Activated CD4-positive, CD25-positive, alpha-beta regulatory T cell treated with anti-CD3 and anti-CD28 coated beads, Interleukin-2, amount 50 U/mL, for 16 hours (primary cell): ENCODE measurements around the gene DNAH14.
"Not testable (repeated sequence)": the region's sequence is repeated elsewhere in the genome, so short reads cannot be mapped to it uniquely, and the experiment has no call there.

Experiments used
- DNase-seq: peaks from one replicate; pipeline ENCODE4 v3.0.0-alpha.2; 2020; ENCODE audit warnings: low read depth, low spot score

DNAH14 gene

GRCh38 chr1:224929335-224930237 is at the start of gene DNAH14:
DNAH14 (plus strand) TSS chr1:224929675; CDS start chr1:224952703, 23,028 bp downstream.
- DNase-seq, result no peak

DNA sequence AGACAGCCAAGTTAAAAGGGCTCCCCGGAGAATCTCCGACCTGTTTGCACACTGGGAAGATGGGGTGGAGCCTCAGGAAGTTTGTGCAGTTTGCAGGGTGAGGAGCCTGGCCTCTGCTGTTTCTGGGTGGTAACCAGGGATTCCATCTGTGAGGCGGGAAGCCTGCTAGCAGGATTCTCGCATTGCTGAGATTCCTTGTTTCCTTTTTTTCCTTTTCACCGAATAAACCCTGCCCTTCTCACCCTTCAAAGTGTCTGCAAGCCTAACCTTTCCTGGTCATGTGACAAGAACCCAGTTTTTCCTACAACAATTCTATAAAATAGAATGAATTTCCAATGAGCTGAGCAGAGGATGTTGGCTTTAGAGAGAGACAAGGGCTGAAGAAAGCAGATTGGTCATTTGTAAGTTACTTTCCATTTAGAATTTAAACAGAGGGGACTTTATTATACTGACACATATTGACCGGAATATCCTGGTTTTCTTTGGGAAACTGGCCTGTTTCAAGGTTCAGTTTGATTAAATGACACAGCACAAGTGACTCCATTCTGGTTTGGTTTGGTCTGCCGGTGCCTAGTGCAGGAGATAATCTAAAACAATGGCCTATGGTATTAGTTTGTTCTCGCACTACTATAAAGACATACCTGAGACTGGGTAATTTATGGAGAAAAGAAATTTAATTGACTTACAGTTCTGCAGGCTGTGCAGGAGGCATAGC is 48.7 kb upstream of the DNAH14 start:
- no peak for DNase-seq

- DNase-seq, result not testable (repeated sequence)
These were observed 48.2 kb upstream of the DNAH14 start for GRCh38 chr1:224881308-224881692.

GRCh38 chr1:224881762-224882211 is 47.7 kb upstream of the DNAH14 start:
- DNase-seq, result no peak

- no peak for DNase-seq
These were observed 47.2 kb upstream of the DNAH14 start for GRCh38 chr1:224882264-224882663.

DNA sequence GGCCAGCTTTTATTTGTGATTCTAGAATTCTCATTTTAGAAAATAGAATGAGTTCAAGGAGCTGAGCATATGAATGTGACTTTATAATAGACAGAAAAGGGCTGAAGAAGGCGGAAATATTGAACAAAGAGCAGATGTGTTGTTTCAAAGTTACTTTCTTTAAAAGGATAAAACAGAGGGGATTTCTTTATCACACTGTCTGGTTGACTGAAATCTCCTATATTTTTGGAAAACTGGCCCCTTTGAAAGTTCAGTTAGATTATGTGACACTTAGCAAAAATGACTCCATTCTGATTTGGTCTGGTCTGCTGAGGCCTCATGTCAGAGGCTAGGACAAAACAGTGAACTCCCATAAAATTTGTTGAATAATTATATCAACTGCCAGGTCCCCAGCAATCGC is 46.4 kb upstream of the DNAH14 start:
- no peak for DNase-seq

- no peak for DNase-seq
These were observed 45.1 kb upstream of the DNAH14 start for GRCh38 chr1:224884361-224884801.

DNA sequence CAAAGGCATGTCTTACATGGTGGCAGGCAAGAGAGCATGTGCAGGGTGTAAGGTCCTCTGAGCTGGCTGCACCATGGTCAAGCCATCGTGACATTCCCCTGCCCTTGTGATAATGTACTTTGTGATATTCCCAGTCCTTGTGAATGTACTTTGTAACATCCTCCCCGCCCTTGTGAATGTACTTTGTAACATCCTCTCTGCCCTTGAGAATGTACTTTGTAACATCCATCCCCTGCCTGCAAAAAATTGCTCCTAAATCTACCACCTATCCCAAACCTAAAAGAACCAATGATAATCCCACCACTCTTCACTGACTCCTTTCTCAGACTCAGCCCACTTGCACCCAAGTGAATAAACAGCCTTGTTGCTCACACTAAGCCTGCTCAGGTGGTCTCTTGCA is 44.1 kb upstream of the DNAH14 start:
- DNase-seq, result not testable (repeated sequence)

- no peak for DNase-seq
These were observed 34.6 kb upstream of the DNAH14 start for GRCh38 chr1:224894915-224895314.

- no peak for DNase-seq
These were observed 33.2 kb upstream of the DNAH14 start for GRCh38 chr1:224896130-224896781.

DNA sequence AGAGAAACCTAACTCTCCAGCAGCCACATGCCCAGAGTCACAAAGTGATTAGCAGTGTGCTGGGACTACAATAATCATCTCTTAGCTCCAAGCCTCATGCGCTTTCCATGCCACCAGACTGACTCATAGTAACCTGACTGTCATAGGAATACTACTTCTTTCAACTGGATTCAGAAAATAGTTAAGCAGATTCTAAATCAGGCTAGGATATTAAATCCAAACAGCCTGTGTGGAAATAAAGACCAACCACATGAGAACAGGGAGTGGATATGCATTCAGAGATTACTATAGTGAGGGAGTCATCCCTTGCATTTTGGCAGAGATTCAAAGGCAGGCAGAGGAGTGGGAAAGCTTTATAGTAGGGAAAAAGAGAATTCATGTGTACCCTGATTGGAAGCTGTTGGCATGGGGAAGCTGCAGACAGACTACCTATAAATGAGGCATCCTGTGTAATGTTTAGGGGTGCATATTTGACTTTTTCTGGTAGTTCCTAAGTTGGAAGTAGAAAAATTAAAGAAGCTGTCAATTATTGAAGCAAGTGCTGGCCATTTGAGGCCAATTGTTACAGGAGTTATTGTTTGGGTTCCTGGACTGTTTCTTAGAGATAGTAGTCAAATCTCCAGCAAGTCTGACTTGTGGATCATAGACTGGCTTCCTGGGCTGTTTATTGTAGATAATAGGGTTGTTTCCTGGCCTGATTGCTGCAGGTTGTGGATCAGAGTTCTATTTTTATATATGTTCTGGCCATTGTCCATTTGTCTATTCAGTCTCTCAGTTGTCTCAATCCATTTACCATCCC is 31.7 kb upstream of the DNAH14 start:
- DNase-seq, result no peak

GRCh38 chr1:224898937-224899336 is 30.5 kb upstream of the DNAH14 start:
- no peak for DNase-seq

GRCh38 chr1:224900062-224900630 is 29.3 kb upstream of the DNAH14 start:
- DNase-seq, result no peak

- no peak for DNase-seq
These were observed 28.2 kb upstream of the DNAH14 start for GRCh38 chr1:224901087-224901810.

- DNase-seq, result no peak
These were observed 25.5 kb upstream of the DNAH14 start for GRCh38 chr1:224903955-224904354.

GRCh38 chr1:224906340-224906739 is 23.1 kb upstream of the DNAH14 start:
- DNase-seq, result no peak

GRCh38 chr1:224911217-224911616 is 18.3 kb upstream of the DNAH14 start:
- DNase-seq, result no peak

DNA sequence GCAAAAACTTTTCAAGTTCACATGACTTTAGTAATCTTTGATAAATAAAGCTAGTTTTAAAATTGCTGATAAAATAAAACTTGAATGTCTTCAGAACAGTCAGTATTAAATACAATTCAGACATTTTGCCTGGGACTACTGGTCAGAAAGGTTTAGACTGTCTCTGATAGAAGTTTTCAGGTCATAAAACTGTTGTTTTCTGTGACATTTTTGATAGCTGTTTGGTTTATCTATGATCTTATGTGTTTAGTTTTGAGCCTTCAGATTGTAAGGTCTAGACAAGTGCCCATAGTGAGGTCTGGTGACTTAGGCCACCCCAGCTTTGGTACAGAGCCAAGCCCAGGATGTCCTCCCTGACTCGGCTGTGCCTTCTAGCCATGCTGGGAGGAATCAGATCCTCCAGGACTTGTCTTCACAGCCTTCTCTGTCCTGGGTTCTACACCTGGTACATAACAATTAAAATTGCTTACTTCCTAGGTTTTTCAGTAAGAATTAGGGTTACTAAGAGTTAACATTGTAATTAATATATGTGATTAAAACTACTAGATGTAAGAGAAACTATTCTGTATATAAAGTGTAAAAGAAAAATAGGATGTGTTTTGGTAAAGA is 15.1 kb upstream of the DNAH14 start:
- no peak for DNase-seq

DNA sequence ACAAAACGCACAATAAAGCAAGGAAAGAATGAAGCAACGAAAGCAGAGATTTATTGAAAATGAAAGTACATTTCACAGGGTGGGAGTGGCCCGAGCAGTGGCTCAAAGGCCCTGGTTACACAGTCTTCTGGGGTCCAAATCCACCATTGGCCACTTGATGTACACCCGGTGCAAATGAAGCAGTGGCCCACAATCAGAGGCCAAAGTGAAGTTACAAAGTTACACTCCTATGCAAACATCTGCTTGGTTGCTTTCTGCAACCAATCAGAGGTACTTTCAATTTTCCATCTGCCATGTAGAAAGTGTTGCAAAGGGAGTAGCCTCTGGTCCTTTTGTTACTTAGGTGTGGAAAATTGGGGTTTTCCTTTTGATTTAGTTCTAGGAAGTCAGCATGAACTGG is 10.0 kb upstream of the DNAH14 start:
- no peak for DNase-seq

GRCh38 chr1:224920930-224921329 is 8.5 kb upstream of the DNAH14 start:
- DNase-seq, result no peak
